SK-N-SH treated with all-trans-retinoic acid at 6 μM for 48 hours (cell line): ENCODE measurements around the gene LGSN.

ENCODE experiments used
- ATAC-seq: fragments of 200-7000 bp; cut with Tn5 transposase; 3 replicates; pipeline ENCODE4 v1.9.1; 2020; ENCODE audit warnings: mild to moderate bottlenecking, moderate library complexity
- ARNTL ChIP-seq: fragments of 450-650 bp; formaldehyde crosslinking; IDR thresholded peaks from 2 replicates; pipeline ENCODE4 v1.5.0; 2020; ENCODE audit warnings: low read depth, mild to moderate bottlenecking, moderate library complexity, borderline replicate concordance
- BACH2 ChIP-seq: fragments of 250-450 bp; sonication (Bioruptor Pico); IDR thresholded peaks from 2 replicates; pipeline ENCODE4 v1.9.0; 2021; ENCODE audit warnings: mild to moderate bottlenecking, borderline replicate concordance
- CSDC2 ChIP-seq: fragments of 250-450 bp; sonication (Bioruptor Pico); IDR thresholded peaks from 2 replicates; pipeline ENCODE4 v1.5.0; 2020; ENCODE audit warnings: mild to moderate bottlenecking, moderate library complexity
- ESRRG ChIP-seq: fragments of 250-450 bp; sonication (Bioruptor Pico); IDR thresholded peaks from 2 replicates; pipeline ENCODE4 v1.6.1; 2021; ENCODE audit warnings: mild to moderate bottlenecking
- ISL1 ChIP-seq: fragments of 250-450 bp; sonication (Bioruptor Pico); IDR thresholded peaks from 2 replicates; pipeline ENCODE4 v2.1.2; 2022; ENCODE audit warnings: mild to moderate bottlenecking, moderate library complexity
- OSR1 ChIP-seq: fragments of 250-450 bp; sonication (Bioruptor Pico); IDR thresholded peaks from 2 replicates; pipeline ENCODE4 v1.8.0; 2022; ENCODE audit warnings: moderate library complexity, mild to moderate bottlenecking, inconsistent platforms
- RARB ChIP-seq: fragments of 250-450 bp; sonication (Bioruptor Pico); IDR thresholded peaks from 2 replicates; pipeline ENCODE4 v1.8.0; 2021; ENCODE audit warnings: mild to moderate bottlenecking, moderate library complexity
- TCF4 ChIP-seq: fragments of 250-450 bp; sonication (Bioruptor Pico); IDR thresholded peaks from 2 replicates; pipeline ENCODE4 v1.8.0; 2021; ENCODE audit warnings: mild to moderate bottlenecking, moderate library complexity, borderline replicate concordance
- TOX ChIP-seq: fragments of 250-450 bp; sonication (Bioruptor Pico); IDR thresholded peaks from 2 replicates; pipeline ENCODE4 v1.8.0; 2021; ENCODE audit warnings: mild to moderate bottlenecking, moderate library complexity, borderline replicate concordance
- ZC3H10 ChIP-seq: fragments of 250-450 bp; sonication (Bioruptor Pico); IDR thresholded peaks from 2 replicates; pipeline ENCODE4 v1.5.1; 2021; ENCODE audit warnings: mild to moderate bottlenecking, moderate library complexity
- ZFP3 ChIP-seq: fragments of 250-450 bp; sonication (Bioruptor Pico); IDR thresholded peaks from 2 replicates; pipeline ENCODE4 v1.5.0; 2020; ENCODE audit warnings: mild to moderate bottlenecking, moderate library complexity
- ZFP30 ChIP-seq: fragments of 450-650 bp; formaldehyde crosslinking; IDR thresholded peaks from 2 replicates; pipeline ENCODE4 v1.5.0; 2022; ENCODE audit warnings: mild to moderate bottlenecking, moderate library complexity
- ZNF565 ChIP-seq: fragments of 450-650 bp; formaldehyde crosslinking; conservative IDR thresholded peaks from 2 replicates; pipeline ENCODE4 v1.5.0; 2020; ENCODE audit warnings: low read depth, mild to moderate bottlenecking, moderate library complexity
- ZNF8 ChIP-seq: fragments of 450-650 bp; formaldehyde crosslinking; IDR thresholded peaks from 2 replicates; pipeline ENCODE4 v1.5.0; 2020; ENCODE audit warnings: mild to moderate bottlenecking, moderate library complexity
- TF ChIP-seq, protein P1 (sequence below): fragments of 250-450 bp; sonication (Bioruptor Pico); IDR thresholded peaks from 2 replicates; pipeline ENCODE4 v1.5.1; 2020; ENCODE audit warnings: low read depth, mild to moderate bottlenecking, moderate library complexity
- TF ChIP-seq, protein P2 (sequence below): fragments of 250-450 bp; sonication (Bioruptor Pico); IDR thresholded peaks from 2 replicates; pipeline ENCODE4 v1.8.0; 2021; ENCODE audit warnings: low read depth, mild to moderate bottlenecking, moderate library complexity, borderline replicate concordance
- TF ChIP-seq, protein P3 (sequence below): fragments of 250-450 bp; sonication (Bioruptor Pico); IDR thresholded peaks from 2 replicates; pipeline ENCODE4 v1.8.0; 2020; ENCODE audit warnings: mild to moderate bottlenecking, moderate library complexity, borderline replicate concordance
- TF ChIP-seq, protein P4 (sequence below): fragments of 250-450 bp; sonication (Bioruptor Pico); IDR thresholded peaks from 2 replicates; pipeline ENCODE4 v1.5.0; 2020; ENCODE audit warnings: mild to moderate bottlenecking, moderate library complexity

LGSN gene

DNA sequence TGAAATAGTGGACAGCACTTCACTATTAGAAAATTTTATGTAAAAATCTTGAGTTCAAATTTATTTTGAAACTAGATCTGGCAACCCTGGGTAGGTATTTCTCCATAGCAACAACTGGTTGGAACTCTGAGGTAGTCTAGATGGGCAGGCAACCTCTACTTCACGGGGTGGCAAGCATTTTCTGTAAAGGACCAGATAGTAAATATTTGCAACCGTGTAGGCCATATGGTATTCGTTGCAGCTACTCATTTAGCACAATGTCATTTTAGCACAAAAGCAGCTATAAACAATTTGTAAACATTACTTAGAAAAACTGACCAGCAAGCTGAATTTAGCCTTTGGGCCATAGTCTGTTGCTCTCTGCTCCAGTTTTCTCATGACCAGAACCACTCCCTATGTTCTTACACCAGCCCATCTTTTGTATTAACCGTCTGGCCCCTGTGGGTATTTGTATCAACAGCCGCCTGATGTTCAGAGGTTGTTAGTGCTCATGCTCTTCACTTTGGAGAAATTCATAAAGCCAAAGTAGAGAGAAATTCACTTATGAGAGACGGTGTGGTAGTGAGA is 29.2 kb downstream of the LGSN start:
- no peak for ATAC-seq

DNA sequence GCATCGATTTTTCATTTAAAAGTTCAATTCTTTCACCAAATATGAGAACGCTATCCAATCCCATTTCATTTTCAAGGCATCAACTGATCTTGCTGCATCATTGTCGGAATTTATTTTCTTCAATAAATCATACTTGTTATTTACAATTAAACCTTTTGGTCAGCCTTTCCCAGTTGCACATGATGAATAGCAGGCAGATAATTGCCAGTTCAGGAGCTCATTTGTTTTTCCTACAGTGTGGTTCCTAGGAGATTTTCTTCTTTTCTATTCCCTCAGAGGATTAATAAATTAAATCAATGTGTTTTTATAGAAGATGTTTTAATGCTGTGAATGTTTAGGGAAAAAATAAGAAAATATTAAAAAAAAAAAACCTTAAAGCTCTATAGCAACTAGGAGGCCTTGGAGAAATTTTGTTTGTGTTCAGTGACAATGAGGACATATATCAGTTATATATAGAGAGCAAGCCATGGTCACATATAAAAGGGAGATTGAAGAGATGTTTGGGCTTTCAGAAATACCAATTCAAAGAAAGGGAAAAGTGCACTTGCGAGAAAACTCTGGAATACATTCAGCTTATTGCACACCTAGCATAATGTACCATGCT is 30.4 kb downstream of the LGSN start:
- no peak for ATAC-seq
- TF ChIP-seq ZFP30 (CRISPR knock-in tag) (no peak), ZNF565 (CRISPR knock-in tag) (no peak), TCF4 (CRISPR knock-in tag) (no peak), RARB (CRISPR knock-in tag) (no peak), ZC3H10 (CRISPR knock-in tag) (no peak), ISL1 (CRISPR knock-in tag) (no peak), CSDC2 (no peak), ZFP3 (CRISPR knock-in tag) (no peak)
- TF ChIP-seq, protein P1, sequence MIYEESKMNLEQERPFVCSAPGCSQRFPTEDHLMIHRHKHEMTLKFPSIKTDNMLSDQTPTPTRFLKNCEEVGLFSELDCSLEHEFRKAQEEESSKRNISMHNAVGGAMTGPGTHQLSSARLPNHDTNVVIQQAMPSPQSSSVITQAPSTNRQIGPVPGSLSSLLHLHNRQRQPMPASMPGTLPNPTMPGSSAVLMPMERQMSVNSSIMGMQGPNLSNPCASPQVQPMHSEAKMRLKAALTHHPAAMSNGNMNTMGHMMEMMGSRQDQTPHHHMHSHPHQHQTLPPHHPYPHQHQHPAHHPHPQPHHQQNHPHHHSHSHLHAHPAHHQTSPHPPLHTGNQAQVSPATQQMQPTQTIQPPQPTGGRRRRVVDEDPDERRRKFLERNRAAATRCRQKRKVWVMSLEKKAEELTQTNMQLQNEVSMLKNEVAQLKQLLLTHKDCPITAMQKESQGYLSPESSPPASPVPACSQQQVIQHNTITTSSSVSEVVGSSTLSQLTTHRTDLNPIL: no peak
- TF ChIP-seq, protein P2, sequence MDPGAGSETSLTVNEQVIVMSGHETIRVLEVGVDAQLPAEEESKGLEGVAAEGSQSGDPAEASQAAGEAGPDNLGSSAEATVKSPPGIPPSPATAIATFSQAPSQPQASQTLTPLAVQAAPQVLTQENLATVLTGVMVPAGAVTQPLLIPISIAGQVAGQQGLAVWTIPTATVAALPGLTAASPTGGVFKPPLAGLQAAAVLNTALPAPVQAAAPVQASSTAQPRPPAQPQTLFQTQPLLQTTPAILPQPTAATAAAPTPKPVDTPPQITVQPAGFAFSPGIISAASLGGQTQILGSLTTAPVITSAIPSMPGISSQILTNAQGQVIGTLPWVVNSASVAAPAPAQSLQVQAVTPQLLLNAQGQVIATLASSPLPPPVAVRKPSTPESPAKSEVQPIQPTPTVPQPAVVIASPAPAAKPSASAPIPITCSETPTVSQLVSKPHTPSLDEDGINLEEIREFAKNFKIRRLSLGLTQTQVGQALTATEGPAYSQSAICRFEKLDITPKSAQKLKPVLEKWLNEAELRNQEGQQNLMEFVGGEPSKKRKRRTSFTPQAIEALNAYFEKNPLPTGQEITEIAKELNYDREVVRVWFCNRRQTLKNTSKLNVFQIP (CRISPR knock-in tag): no peak
- TF ChIP-seq, protein P3, sequence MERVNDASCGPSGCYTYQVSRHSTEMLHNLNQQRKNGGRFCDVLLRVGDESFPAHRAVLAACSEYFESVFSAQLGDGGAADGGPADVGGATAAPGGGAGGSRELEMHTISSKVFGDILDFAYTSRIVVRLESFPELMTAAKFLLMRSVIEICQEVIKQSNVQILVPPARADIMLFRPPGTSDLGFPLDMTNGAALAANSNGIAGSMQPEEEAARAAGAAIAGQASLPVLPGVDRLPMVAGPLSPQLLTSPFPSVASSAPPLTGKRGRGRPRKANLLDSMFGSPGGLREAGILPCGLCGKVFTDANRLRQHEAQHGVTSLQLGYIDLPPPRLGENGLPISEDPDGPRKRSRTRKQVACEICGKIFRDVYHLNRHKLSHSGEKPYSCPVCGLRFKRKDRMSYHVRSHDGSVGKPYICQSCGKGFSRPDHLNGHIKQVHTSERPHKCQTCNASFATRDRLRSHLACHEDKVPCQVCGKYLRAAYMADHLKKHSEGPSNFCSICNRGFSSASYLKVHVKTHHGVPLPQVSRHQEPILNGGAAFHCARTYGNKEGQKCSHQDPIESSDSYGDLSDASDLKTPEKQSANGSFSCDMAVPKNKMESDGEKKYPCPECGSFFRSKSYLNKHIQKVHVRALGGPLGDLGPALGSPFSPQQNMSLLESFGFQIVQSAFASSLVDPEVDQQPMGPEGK (CRISPR knock-in tag): no peak

More for the DNA sequence above, 29.2 kb downstream of the LGSN start:
- TF ChIP-seq, protein P4, sequence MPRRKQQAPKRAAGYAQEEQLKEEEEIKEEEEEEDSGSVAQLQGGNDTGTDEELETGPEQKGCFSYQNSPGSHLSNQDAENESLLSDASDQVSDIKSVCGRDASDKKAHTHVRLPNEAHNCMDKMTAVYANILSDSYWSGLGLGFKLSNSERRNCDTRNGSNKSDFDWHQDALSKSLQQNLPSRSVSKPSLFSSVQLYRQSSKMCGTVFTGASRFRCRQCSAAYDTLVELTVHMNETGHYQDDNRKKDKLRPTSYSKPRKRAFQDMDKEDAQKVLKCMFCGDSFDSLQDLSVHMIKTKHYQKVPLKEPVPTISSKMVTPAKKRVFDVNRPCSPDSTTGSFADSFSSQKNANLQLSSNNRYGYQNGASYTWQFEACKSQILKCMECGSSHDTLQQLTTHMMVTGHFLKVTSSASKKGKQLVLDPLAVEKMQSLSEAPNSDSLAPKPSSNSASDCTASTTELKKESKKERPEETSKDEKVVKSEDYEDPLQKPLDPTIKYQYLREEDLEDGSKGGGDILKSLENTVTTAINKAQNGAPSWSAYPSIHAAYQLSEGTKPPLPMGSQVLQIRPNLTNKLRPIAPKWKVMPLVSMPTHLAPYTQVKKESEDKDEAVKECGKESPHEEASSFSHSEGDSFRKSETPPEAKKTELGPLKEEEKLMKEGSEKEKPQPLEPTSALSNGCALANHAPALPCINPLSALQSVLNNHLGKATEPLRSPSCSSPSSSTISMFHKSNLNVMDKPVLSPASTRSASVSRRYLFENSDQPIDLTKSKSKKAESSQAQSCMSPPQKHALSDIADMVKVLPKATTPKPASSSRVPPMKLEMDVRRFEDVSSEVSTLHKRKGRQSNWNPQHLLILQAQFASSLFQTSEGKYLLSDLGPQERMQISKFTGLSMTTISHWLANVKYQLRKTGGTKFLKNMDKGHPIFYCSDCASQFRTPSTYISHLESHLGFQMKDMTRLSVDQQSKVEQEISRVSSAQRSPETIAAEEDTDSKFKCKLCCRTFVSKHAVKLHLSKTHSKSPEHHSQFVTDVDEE (CRISPR knock-in tag): no peak
- TF ChIP-seq, protein P3 (CRISPR knock-in tag): no peak
- no peak for TF ChIP-seq ZNF565 (CRISPR knock-in tag)
- TF ChIP-seq ZNF8: no peak
- no peak for TF ChIP-seq ISL1 (CRISPR knock-in tag)
- TF ChIP-seq ESRRG (CRISPR knock-in tag): no peak
- TF ChIP-seq TOX (CRISPR knock-in tag): no peak
- no peak for TF ChIP-seq BACH2 (CRISPR knock-in tag)
- no peak for TF ChIP-seq CSDC2

DNA sequence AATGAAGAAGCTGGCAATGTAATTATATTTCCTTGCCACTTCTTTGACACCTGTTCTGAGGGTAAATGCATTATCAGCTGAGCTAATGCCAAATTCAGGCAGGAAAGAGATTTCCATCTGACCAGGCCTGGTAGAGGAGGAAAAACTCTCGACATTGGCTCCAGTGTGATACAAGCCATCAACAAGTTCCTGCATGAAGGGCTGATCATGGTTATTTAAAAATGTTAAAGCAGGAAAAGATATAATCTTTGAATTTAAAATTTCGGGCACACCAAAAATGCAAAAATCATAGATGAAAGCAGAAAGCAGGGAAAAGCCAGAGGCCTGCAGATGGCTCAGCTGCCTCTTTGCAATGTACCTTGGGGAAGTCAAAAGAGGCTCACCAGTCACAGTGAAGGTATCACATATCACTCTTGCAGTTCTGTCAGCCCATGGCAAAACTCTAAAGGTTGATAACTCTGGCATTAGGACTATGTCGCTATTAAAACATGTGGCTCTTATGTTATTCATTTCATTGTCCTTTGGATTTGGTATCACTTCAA is 39.1 kb downstream of the LGSN start:
- no peak for TF ChIP-seq ZC3H10 (CRISPR knock-in tag)
- TF ChIP-seq ZFP3 (CRISPR knock-in tag): no peak
- no peak for TF ChIP-seq ISL1 (CRISPR knock-in tag)
- TF ChIP-seq ESRRG (CRISPR knock-in tag): no peak
- no peak for TF ChIP-seq CSDC2
- TF ChIP-seq OSR1: no peak
- no peak for TF ChIP-seq ARNTL (CRISPR knock-in tag)
- TF ChIP-seq, all 23 proteins: peak for 0
- no peak for ATAC-seq
